Lower leg skin (tissue), 4 donors: ENCODE results near the gene IPCEF1. TPM values are rescaled to one million over a fixed set of nuclear protein-coding genes. Genes with fewer than 3 reads are reported as not detected.

Experiments
- DNase-seq, 2 donors: peaks; one replicate each; pipeline ENCODE4 v3.0.0-alpha.2; 2019; ENCODE audit warnings: low spot score in 2 of 2
- H3K4me3 ChIP-seq: fragments of 200-600 bp; sonication (generic); 2 replicates; pipeline ENCODE4 v1.5.1; 2017; ENCODE audit warnings: mild to moderate bottlenecking, low read depth; ENCODE audit not compliant: poor library complexity, severe bottlenecking
- POLR2A ChIP-seq, 2 donors: fragments of 450-650 bp; IDR thresholded peaks; one replicate each; pipeline ENCODE4 v1.6.1; 2016 to 2017; ENCODE audit warnings: antibody characterized with exemption in 2 of 2, mild to moderate bottlenecking in 1 of 2, moderate library complexity in 1 of 2
- WGBS, 2 donors: methylation state at CpG; one replicate each; pipeline ENCODE4 v1.1.5; 2018; 5-methylcytosine and 5-hydroxymethylcytosine counted together
- intact Hi-C: fragments of 100-400 bp; cut with DNase I; formaldehyde crosslinking; loops from one replicate; pipeline ENCODE4 v1.15.0; 2023; ENCODE audit warnings: low total_unique reads
- total RNA-seq, 4 donors: library from RNA; depleted of rRNA; stranded (reverse); fragments of >200 nt; gene quantifications; one replicate each; pipeline ENCODE4 v1.1.0, GENCODE V29; 2016
- TF ChIP-seq, protein P1 (sequence below), 3 donors: fragments of 450-650 bp; IDR thresholded peaks; one replicate each; pipeline ENCODE4 v1.5.1; 2016; ENCODE audit warnings: antibody characterized with exemption in 3 of 3, mild to moderate bottlenecking in 3 of 3, moderate library complexity in 2 of 3

Gene IPCEF1
- total RNA-seq, 4 donors from 2014 or later, result 0.67 to 1.7 (median 0.97) TPM

GRCh38 chr6:154280521-154280920 is 76.1 kb downstream of the IPCEF1 start:
- no peak for TF ChIP-seq POLR2A (IDR thresholded peaks at IDR 0.05)
- TF ChIP-seq, protein P1, sequence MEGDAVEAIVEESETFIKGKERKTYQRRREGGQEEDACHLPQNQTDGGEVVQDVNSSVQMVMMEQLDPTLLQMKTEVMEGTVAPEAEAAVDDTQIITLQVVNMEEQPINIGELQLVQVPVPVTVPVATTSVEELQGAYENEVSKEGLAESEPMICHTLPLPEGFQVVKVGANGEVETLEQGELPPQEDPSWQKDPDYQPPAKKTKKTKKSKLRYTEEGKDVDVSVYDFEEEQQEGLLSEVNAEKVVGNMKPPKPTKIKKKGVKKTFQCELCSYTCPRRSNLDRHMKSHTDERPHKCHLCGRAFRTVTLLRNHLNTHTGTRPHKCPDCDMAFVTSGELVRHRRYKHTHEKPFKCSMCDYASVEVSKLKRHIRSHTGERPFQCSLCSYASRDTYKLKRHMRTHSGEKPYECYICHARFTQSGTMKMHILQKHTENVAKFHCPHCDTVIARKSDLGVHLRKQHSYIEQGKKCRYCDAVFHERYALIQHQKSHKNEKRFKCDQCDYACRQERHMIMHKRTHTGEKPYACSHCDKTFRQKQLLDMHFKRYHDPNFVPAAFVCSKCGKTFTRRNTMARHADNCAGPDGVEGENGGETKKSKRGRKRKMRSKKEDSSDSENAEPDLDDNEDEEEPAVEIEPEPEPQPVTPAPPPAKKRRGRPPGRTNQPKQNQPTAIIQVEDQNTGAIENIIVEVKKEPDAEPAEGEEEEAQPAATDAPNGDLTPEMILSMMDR (IDR thresholded peaks at IDR 0.05), result no peak
- intact Hi-C loops, result no loop called here
- no peak for DNase-seq
- H3K4me3 ChIP-seq, result no peak overlapping the region
- 51 to 52% methylated on average over 2 of the region's 2 CpGs for WGBS, 2 donors

DNA sequence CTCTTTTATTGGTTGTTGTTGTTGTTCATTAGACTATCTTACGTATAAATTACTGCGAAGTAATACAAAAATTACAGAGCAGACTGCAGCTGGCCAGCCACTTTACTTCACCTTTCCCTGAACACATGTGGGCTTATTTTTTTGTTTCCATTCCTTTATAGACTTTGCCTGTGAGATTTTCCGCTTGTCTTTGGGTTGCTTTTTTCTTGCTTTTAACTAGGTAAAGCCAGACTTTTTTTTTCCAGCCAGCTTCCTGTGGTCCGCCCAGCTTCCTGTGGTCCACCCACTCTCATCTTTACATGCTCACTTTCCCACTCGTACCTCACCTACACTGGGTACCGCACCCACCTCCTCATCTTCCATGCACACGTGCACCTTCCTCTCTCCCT is 79.0 kb downstream of the IPCEF1 start:
- H3K4me3 ChIP-seq, result no peak overlapping the region
- intact Hi-C loops, result loop anchor here (10.0 kb wide), 1 partner anchor 123 kb away; no protein-coding TSS in a partner anchor
- 58 to 59% methylated on average over 7 of the region's 7 CpGs for WGBS, 2 donors
- no peak for TF ChIP-seq POLR2A (IDR thresholded peaks at IDR 0.05)
- TF ChIP-seq, protein P1 (IDR thresholded peaks at IDR 0.05), result no peak
- DNase-seq, result no peak

- no peak overlapping the region for H3K4me3 ChIP-seq
- no peak for DNase-seq
- TF ChIP-seq, protein P1 (IDR thresholded peaks at IDR 0.05), result no peak
- no peak for TF ChIP-seq POLR2A (IDR thresholded peaks at IDR 0.05)
- 41 to 46% methylated on average over 11 of the region's 11 CpGs for WGBS, 2 donors
- intact Hi-C loops, result loop anchor here (10.0 kb wide), 1 partner anchor 122 kb away; no protein-coding TSS in a partner anchor
These were observed 79.6 kb downstream of the IPCEF1 start for GRCh38 chr6:154276810-154277628.

DNA sequence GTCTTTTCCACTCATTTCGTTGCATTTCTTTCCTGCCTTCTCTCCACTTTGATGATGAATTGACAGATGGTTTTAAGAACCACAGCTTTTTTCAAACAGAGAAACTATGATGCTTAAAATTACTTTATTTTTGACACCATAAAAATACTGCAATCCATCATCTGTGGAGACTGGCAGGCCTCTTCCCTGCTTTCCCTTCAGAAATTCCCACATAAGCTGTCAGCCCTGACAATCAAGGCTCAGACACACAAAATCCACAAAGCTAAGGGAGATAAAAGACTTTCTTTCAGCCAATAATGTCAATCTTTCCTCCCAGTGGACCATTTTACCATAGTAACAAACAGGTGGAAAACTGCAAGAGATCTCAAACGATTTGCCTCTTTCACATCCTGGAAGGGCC is 82.4 kb downstream of the IPCEF1 start:
- no peak overlapping the region for H3K4me3 ChIP-seq
- no peak for DNase-seq
- intact Hi-C loops, result loop anchor here (10.0 kb wide), 1 partner anchor 119 kb away; no protein-coding TSS in a partner anchor
- WGBS, 2 donors, result 81 to 89% methylated on average over 2 of the region's 2 CpGs
- no peak for TF ChIP-seq POLR2A (IDR thresholded peaks at IDR 0.05)
- TF ChIP-seq, protein P1 (IDR thresholded peaks at IDR 0.05), result no peak

DNA sequence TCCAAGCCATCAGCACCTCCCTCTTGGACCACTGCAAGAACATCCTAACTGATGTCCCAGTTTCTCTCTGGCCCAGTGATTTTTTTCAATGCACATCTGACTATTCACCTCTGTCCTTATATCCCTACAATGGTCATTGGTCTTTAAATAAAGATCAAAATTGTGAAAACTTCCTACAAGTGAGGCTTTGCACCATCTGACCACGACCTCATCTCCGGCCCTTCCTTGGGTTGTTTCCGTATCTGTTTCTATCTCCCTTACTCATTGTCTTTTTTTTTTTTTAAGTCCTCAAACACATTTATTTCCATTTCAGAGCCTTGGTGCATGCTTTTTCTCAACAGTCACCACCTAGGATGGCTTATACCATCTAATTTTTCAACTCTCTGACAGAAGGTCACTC is 88.1 kb downstream of the IPCEF1 start:
- no peak overlapping the region for H3K4me3 ChIP-seq
- no peak for DNase-seq
- TF ChIP-seq, protein P1 (IDR thresholded peaks at IDR 0.05), result no peak
- TF ChIP-seq POLR2A (IDR thresholded peaks at IDR 0.05), result no peak
- WGBS, 2 donors, result 87% methylated on average over 3 of the region's 3 CpGs
- intact Hi-C loops, result no loop called here
